IMR-90 (cell line): ENCODE measurements around the gene LRP1B.

Source experiments
- CTCF ChIP-seq: conservative IDR thresholded peaks from 2 replicates; pipeline ENCODE4 v1.5.1; 2012; ENCODE audit warnings: mild to moderate bottlenecking, low read depth, low read length, improper control_type of control experiment
- NFE2L2 ChIP-seq: fragments of 150-350 bp; IDR thresholded peaks from 2 replicates; pipeline ENCODE4 v1.6.1; 2016; ENCODE audit warnings: low read depth, mild to moderate bottlenecking, low read length

GRCh38 chr2:141941210-141941714, 189.6 kb downstream of the LRP1B start:
- no peak for TF ChIP-seq NFE2L2
- no peak for TF ChIP-seq CTCF
